ENCODE data around the gene SART1. TPM values are rescaled to one million over a fixed set of nuclear protein-coding genes. Genes with fewer than 3 reads are reported as not detected.
"Not testable (repeated sequence)": the region's sequence is repeated elsewhere in the genome, so short reads cannot be mapped to it uniquely, and the experiment has no call there.

Gene SART1
- total RNA-seq, 1 experiment from 2014 or later: 67.4 TPM

- no peaks in the 10 kb centered on the region for H3K36me3 Mint-ChIP-seq (ENCODE audit: insufficient read depth, unreplicated experiment)
- no TSS peak for BruUV-seq (replicated peaks)
- no peaks in the 10 kb centered on the region for H3K4me1 Mint-ChIP-seq (ENCODE audit: insufficient read depth, unreplicated experiment)
- ChIA-PET CTCF (interaction anchor here (1.1 kb wide), 1 partner anchor 63 kb away, joined by 3 read pairs; no protein-coding TSS in a partner anchor), POLR2A (interaction anchor here (1.6 kb wide), 1 partner anchor 58 kb away, joined by 4 read pairs; the partner anchor contains the start of gene CCDC85B)
- H3K9me3 Mint-ChIP-seq (ENCODE audit: unreplicated experiment): no peaks in the 10 kb centered on the region
- H3K27ac Mint-ChIP-seq (ENCODE audit: low read depth, unreplicated experiment): no peak overlapping the region
- peaks cover 10% of the 10 kb centered on the region for H3K27me3 Mint-ChIP-seq (ENCODE audit: insufficient read depth, unreplicated experiment)
- no peak for TF ChIP-seq CTCF (IDR thresholded peaks at IDR 0.05; ENCODE audit: unreplicated experiment)
- DNase-seq (ENCODE audit: unreplicated experiment): no peak
- H3K4me3 Mint-ChIP-seq (ENCODE audit: unreplicated experiment): no peak overlapping the region
- intact Hi-C loops (cut with micrococcal nuclease): no loop called here
Measured at GRCh38 chr11:65947603-65948125, 13.9 kb upstream of the SART1 start.

- H3K4me1 Mint-ChIP-seq (ENCODE audit: insufficient read depth, unreplicated experiment); BruUV-seq (replicated peaks); intact Hi-C loops (cut with micrococcal nuclease); H3K4me3 Mint-ChIP-seq (ENCODE audit: unreplicated experiment); H3K27ac Mint-ChIP-seq (ENCODE audit: low read depth, unreplicated experiment); H3K9me3 Mint-ChIP-seq (ENCODE audit: unreplicated experiment); H3K36me3 Mint-ChIP-seq (ENCODE audit: insufficient read depth, unreplicated experiment); CTCF ChIA-PET; DNase-seq (ENCODE audit: unreplicated experiment): not testable (repeated sequence)
- POLR2A ChIA-PET: interaction anchor here (0.6 kb wide), 1 partner anchor 62 kb away, joined by 3 read pairs; the partner anchor contains the start of gene FIBP
- H3K27me3 Mint-ChIP-seq (ENCODE audit: insufficient read depth, unreplicated experiment): peaks cover 10% of the 10 kb centered on the region
Measured at GRCh38 chr11:65950711-65951110, 10.8 kb upstream of the SART1 start.

- H3K36me3 Mint-ChIP-seq (ENCODE audit: insufficient read depth, unreplicated experiment); BruUV-seq (replicated peaks); H3K9me3 Mint-ChIP-seq (ENCODE audit: unreplicated experiment); H3K4me3 Mint-ChIP-seq (ENCODE audit: unreplicated experiment); H3K27ac Mint-ChIP-seq (ENCODE audit: low read depth, unreplicated experiment); H3K4me1 Mint-ChIP-seq (ENCODE audit: insufficient read depth, unreplicated experiment); intact Hi-C loops (cut with micrococcal nuclease); CTCF ChIA-PET; DNase-seq (ENCODE audit: unreplicated experiment): not testable (repeated sequence)
- POLR2A ChIA-PET: interaction anchor here (0.6 to 1.4 kb wide), 4 partner anchors 9 to 92 kb away, joined by 3 to 6 read pairs (median 3); partner anchors contain the start of gene SART1
- peaks cover 10% of the 10 kb centered on the region for H3K27me3 Mint-ChIP-seq (ENCODE audit: insufficient read depth, unreplicated experiment)
Measured at GRCh38 chr11:65951641-65952040, 9.9 kb upstream of the SART1 start.

GRCh38 chr11:65952052-65952521, 9.4 kb upstream of the SART1 start:
- ChIA-PET POLR2A (interaction anchor here (0.6 to 1.4 kb wide), 6 partner anchors 9 to 70 kb away, joined by 3 to 6 read pairs (median 3); partner anchors contain the start of genes CCDC85B and SART1), CTCF (no interaction called here)
- peaks cover 10% of the 10 kb centered on the region for H3K27me3 Mint-ChIP-seq (ENCODE audit: insufficient read depth, unreplicated experiment)
- H3K27ac Mint-ChIP-seq (ENCODE audit: low read depth, unreplicated experiment): no peak overlapping the region
- no TSS peak for BruUV-seq (replicated peaks)
- H3K4me1 Mint-ChIP-seq (ENCODE audit: insufficient read depth, unreplicated experiment): no peaks in the 10 kb centered on the region
- no peak for TF ChIP-seq CTCF (IDR thresholded peaks at IDR 0.05; ENCODE audit: unreplicated experiment)
- no peaks in the 10 kb centered on the region for H3K36me3 Mint-ChIP-seq (ENCODE audit: insufficient read depth, unreplicated experiment)
- no peak for DNase-seq (ENCODE audit: unreplicated experiment)
- no peak overlapping the region for H3K4me3 Mint-ChIP-seq (ENCODE audit: unreplicated experiment)
- no peaks in the 10 kb centered on the region for H3K9me3 Mint-ChIP-seq (ENCODE audit: unreplicated experiment)
- intact Hi-C loops (cut with micrococcal nuclease): no loop called here

GRCh38 chr11:65953471-65953870, 8.1 kb upstream of the SART1 start:
- no peaks in the 10 kb centered on the region for H3K4me1 Mint-ChIP-seq (ENCODE audit: insufficient read depth, unreplicated experiment)
- H3K27me3 Mint-ChIP-seq (ENCODE audit: insufficient read depth, unreplicated experiment): peaks cover 3% of the 10 kb centered on the region
- POLR2A ChIA-PET: no interaction called here
- intact Hi-C loops (cut with micrococcal nuclease): no loop called here
- H3K27ac Mint-ChIP-seq (ENCODE audit: low read depth, unreplicated experiment): no peak overlapping the region
- BruUV-seq (replicated peaks): no TSS peak
- H3K4me3 Mint-ChIP-seq (ENCODE audit: unreplicated experiment): no peak overlapping the region
- TF ChIP-seq CTCF (IDR thresholded peaks at IDR 0.05; ENCODE audit: unreplicated experiment): no peak
- H3K36me3 Mint-ChIP-seq (ENCODE audit: insufficient read depth, unreplicated experiment): no peaks in the 10 kb centered on the region
- no peaks in the 10 kb centered on the region for H3K9me3 Mint-ChIP-seq (ENCODE audit: unreplicated experiment)
- CTCF ChIA-PET: no interaction called here
- DNase-seq (ENCODE audit: unreplicated experiment): no peak

All from MCF 10A (cell line).